Measurements from ENCODE around the gene ARHGAP1. TPM values are rescaled to one million over a fixed set of nuclear protein-coding genes. Genes with fewer than 3 reads are reported as not detected.

The ARHGAP1 gene
- total and polyA plus RNA-seq, 9 of the 15 experiments (the other 6 are each of a cell fraction or from before 2014, with no cell fraction given) = 3.6 to 30.4 (median 8.2) TPM

DNA sequence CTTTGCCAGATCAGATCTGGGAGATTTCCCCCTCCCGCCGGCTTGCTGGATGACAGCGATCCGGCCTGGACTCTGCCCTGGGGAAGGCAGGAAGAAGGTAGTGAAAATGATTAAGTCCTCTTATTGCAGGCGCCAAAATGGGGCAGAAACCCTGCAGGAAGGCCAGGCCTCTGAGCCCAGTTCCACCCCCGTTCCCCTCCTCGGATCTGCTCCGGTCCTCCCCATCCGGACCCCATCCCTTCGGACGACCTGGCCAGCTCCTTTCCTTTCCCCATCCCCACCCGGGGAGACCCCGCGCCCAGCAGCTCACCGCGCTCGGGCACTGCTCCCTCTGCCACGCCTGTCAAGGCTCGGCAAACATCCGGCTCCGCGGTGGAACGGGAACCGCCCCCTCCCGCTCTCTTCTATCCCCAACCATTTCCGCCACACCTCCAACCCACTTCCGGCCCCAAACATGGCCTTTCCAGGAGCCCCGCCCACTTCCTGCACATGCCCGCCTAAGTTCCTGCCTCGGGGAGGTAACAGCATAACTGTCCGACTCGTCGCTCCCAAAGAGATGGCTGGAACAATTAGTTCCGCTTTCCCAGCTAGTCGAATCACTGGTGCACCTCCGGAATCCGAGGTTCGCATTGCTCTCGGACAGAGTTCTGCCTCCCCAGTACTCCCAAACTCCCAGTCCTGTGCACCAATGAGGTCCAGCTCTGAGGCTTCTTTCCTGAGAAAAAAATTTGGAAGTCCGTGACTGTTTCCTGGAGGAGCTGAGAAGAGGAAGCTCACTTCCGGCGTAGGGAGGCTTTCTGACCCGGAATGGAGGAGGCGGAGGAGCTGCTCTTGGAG, at the start of gene ARHGAP1, which contains the start of gene ZNF408 (continued):
- no peak for TF ChIP-seq ZNF274 (IDR thresholded peaks at IDR 0.05; ENCODE audit: borderline replicate concordance, low read depth, low read length)
- TF ChIP-seq KLF10 (CRISPR knock-in tag; IDR thresholded peaks at IDR 0.05) = no peak
- TF ChIP-seq ZZZ3 (IDR thresholded peaks at IDR 0.05) = peak; percentile 87; the same call in 1 of the 2 replicates
- no peak for TF ChIP-seq THRAP3 (IDR thresholded peaks at IDR 0.05; ENCODE audit: borderline replicate concordance)
- no peak for TF ChIP-seq KLF6 (CRISPR knock-in tag; IDR thresholded peaks at IDR 0.05; ENCODE audit: borderline replicate concordance)
- TF ChIP-seq HOXB6 (CRISPR knock-in tag; IDR thresholded peaks at IDR 0.05; ENCODE audit: borderline replicate concordance) = no peak
- peak; percentile 68; the same call in 1 of the 2 replicates for TF ChIP-seq ZKSCAN1 (IDR thresholded peaks at IDR 0.05; ENCODE audit: low read depth, low read length)
- TF ChIP-seq ZNF316 (IDR thresholded peaks at IDR 0.05) = no peak
- TF ChIP-seq PHF8 (IDR thresholded peaks at IDR 0.05; ENCODE audit: borderline replicate concordance, low read length) = peak; percentile 71
- TF ChIP-seq, protein P1, sequence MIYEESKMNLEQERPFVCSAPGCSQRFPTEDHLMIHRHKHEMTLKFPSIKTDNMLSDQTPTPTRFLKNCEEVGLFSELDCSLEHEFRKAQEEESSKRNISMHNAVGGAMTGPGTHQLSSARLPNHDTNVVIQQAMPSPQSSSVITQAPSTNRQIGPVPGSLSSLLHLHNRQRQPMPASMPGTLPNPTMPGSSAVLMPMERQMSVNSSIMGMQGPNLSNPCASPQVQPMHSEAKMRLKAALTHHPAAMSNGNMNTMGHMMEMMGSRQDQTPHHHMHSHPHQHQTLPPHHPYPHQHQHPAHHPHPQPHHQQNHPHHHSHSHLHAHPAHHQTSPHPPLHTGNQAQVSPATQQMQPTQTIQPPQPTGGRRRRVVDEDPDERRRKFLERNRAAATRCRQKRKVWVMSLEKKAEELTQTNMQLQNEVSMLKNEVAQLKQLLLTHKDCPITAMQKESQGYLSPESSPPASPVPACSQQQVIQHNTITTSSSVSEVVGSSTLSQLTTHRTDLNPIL (CRISPR knock-in tag; IDR thresholded peaks at IDR 0.05) = 0 out of 2 replicates have a peak, but pooled peaks have one; percentile 22
- peak; percentile 53; the same call in 1 of the 2 replicates for TF ChIP-seq ZNF764 (CRISPR knock-in tag; IDR thresholded peaks at IDR 0.05; ENCODE audit: low read depth)
- no peak for TF ChIP-seq ZNF24 (IDR thresholded peaks at IDR 0.05)
- peak; percentile 97 for TF ChIP-seq LCOR (CRISPR knock-in tag; IDR thresholded peaks at IDR 0.05)
- TF ChIP-seq ZNF584 (CRISPR knock-in tag; IDR thresholded peaks at IDR 0.05; ENCODE audit: low read depth) = peak; percentile 64; the same call in 1 of the 2 replicates
- TF ChIP-seq, protein P2, sequence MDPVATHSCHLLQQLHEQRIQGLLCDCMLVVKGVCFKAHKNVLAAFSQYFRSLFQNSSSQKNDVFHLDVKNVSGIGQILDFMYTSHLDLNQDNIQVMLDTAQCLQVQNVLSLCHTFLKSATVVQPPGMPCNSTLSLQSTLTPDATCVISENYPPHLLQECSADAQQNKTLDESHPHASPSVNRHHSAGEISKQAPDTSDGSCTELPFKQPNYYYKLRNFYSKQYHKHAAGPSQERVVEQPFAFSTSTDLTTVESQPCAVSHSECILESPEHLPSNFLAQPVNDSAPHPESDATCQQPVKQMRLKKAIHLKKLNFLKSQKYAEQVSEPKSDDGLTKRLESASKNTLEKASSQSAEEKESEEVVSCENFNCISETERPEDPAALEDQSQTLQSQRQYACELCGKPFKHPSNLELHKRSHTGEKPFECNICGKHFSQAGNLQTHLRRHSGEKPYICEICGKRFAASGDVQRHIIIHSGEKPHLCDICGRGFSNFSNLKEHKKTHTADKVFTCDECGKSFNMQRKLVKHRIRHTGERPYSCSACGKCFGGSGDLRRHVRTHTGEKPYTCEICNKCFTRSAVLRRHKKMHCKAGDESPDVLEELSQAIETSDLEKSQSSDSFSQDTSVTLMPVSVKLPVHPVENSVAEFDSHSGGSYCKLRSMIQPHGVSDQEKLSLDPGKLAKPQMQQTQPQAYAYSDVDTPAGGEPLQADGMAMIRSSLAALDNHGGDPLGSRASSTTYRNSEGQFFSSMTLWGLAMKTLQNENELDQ (CRISPR knock-in tag; IDR thresholded peaks at IDR 0.05; ENCODE audit: borderline replicate concordance) = no peak
- no peak for TF ChIP-seq ETS2 (tag; IDR thresholded peaks at IDR 0.05; ENCODE audit: borderline replicate concordance, poor library complexity, severe bottlenecking)
- TF ChIP-seq SMAD1 (IDR thresholded peaks at IDR 0.05; ENCODE audit: low read depth, low read length, partially characterized antibody) = no peak
- TF ChIP-seq CSDE1 (IDR thresholded peaks at IDR 0.05) = no peak
- TF ChIP-seq HDGF (IDR thresholded peaks at IDR 0.05) = no peak
- TF ChIP-seq, protein P3, sequence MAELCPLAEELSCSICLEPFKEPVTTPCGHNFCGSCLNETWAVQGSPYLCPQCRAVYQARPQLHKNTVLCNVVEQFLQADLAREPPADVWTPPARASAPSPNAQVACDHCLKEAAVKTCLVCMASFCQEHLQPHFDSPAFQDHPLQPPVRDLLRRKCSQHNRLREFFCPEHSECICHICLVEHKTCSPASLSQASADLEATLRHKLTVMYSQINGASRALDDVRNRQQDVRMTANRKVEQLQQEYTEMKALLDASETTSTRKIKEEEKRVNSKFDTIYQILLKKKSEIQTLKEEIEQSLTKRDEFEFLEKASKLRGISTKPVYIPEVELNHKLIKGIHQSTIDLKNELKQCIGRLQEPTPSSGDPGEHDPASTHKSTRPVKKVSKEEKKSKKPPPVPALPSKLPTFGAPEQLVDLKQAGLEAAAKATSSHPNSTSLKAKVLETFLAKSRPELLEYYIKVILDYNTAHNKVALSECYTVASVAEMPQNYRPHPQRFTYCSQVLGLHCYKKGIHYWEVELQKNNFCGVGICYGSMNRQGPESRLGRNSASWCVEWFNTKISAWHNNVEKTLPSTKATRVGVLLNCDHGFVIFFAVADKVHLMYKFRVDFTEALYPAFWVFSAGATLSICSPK (IDR thresholded peaks at IDR 0.05; ENCODE audit: borderline replicate concordance) = no peak
- TF ChIP-seq CEBPB (tag; IDR thresholded peaks at IDR 0.05) = no peak
- TF ChIP-seq TRIM24 (IDR thresholded peaks at IDR 0.05) = peak in 1 of 2 experiments; percentile 100; a peak in 2 of 4 replicates
- TF ChIP-seq GATA2 (CRISPR knock-in tag; IDR thresholded peaks at IDR 0.05) = no peak
